ENCODE measurements around the gene MAP3K15.

The MAP3K15 gene

DNA sequence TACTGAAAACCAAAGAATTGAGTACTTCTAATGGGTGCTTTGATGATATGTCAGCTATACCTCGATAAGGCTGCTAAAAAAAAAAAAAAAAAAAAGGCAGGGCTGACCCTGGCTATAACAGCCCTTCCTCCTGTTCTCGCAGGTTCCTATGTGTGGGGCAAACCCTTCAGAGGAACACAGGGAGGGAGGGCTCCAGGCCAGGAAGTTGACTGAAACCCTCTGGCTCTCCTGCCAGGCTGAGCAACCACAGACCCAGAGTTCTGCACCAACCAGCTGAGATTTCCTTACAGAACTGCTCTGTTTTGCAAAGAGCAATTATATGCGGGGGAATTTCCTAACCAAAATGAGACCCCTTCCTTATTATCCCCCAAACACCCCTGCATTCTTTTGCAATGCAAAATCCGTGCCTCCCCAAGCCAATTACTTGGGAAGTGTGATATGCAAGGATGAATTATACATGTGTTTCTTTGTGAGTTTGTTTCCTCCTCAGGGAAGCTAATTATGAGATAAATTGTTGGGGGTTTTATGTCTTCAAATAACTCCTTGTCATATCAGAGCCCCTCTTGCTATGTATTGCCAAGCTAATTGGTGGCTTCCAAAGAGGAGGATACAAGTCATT lies 126.0 kb downstream of the MAP3K15 start:
- TF ChIP-seq GATA3 (IDR thresholded peaks at IDR 0.05; ENCODE audit: low read depth, low read length) (no peak), GATA2 (IDR thresholded peaks at IDR 0.05; ENCODE audit: low read depth, low read length) (no peak)

DNA sequence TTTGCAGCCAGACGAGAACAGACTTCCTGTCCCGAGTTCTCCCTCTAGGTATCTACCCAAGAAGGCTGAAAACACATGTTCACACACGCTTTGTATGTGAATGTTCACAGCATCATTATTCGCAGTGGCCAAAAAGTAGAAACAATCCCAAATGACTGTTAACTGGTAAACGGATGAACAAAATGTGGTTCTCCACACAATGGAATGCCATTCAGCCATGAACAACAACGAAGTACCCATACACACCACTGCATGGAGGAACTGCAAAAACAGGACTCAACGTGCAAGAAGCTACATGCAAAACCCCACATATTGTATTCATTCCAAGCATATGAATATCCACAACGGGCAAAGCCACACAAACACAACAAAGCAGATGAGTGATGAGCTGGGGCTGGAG lies 126.6 kb downstream of the MAP3K15 start:
- TF ChIP-seq GATA3 (IDR thresholded peaks at IDR 0.05; ENCODE audit: low read depth, low read length) (no peak), GATA2 (IDR thresholded peaks at IDR 0.05; ENCODE audit: low read depth, low read length) (no peak)

DNA sequence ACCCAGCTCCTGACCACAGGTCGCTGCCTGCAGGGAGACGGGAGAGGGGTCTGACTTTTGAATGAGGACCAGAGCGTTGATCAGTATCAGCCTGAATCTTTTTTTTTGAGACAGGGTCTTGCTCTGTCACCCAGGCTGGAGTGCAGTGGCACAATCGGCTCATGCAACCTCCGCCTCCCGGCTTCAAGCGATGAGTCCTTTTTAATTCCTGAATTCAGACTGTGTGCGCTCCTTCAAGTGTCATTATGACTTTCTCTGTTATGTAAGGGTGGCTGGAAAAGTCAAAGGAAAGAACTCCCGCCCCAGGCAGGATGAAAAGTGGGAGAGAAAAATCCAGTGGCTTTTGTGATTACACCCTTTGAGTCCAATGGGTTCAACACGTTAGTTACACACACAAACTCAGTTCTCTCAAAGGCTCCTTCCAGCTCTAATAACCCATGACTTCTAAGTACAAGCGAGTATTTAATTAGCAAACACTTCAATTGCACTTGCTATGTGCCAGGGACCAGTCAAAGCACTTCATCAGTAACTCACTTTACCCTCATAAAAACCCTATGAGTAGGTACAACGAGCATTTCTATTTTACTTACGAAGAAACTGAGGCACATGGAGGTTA lies 127.1 kb downstream of the MAP3K15 start:
- TF ChIP-seq GATA3 (IDR thresholded peaks at IDR 0.05; ENCODE audit: low read depth, low read length) (no peak), GATA2 (IDR thresholded peaks at IDR 0.05; ENCODE audit: low read depth, low read length) (no peak)

DNA sequence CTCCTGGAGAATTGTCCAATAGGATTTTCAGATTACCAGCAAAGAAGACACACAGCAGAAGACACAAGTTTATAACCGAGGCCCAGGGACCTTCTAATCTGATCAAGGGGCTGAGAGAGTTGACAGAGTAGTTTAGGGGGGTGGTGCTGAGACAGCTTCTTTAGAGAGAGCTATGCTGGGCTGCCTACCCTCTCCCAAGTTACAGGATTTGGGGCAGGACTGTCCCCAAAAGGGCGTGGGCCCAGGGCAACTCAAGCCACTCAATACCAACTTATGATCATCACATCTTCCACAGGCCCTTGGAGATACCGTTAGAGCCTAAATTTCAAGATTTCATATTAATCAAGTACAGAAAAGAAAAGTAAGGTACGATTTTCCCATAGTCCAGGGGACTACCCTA lies 128.6 kb downstream of the MAP3K15 start:
- TF ChIP-seq GATA3 (IDR thresholded peaks at IDR 0.05; ENCODE audit: low read depth, low read length), result no peak
- TF ChIP-seq GATA2 (IDR thresholded peaks at IDR 0.05; ENCODE audit: low read depth, low read length), result no peak

DNA sequence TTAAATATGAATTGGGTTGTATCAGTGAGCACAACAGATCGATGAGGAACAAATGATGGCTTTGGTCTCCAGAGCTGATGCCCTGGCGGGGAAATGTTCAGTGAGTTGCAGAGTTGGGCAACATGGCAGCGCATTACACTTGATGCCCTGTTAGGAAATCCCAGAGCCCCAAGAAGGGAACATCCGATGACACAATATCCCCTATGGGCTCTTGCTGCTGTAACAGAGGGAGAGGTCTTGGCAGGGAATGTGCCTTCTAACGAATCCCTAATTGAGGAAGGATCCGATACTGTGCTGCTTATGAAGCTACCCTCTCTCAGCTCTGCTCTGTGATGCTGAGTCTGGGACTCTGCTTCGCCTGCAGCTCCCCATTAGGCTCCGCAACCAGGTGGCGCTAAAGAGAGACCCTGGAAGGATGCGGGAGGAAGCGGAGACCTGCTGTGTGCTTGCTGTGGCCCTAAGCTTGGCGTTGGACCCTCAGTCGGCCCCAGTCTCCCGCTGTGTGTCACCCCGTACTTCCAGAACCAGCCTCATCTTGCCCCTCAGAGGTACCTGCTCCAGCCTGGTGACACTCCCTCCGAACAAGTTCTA lies 132.7 kb downstream of the MAP3K15 start:
- TF ChIP-seq GATA3 (IDR thresholded peaks at IDR 0.05; ENCODE audit: low read depth, low read length) (no peak), GATA2 (IDR thresholded peaks at IDR 0.05; ENCODE audit: low read depth, low read length) (no peak)

DNA sequence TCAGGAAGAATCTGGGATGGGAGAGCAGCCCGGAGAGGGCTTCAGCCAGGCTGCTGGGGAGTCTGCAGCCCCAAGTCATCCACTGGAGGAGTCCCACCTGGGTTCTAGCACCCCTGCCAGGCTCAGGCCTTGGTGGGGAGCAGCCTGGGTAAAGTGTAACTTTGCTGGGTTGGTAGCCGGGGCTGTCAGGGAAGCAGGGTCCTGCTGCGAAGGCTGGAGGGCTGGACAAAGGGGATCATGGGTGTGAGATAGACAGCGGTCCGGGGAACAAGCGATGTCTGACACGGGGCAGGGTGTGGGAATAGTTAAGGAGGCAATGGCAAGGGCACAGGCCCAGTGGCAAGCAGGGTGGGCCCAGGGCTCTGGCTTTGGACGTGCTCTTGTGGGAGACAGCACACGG lies 134.0 kb downstream of the MAP3K15 start:
- TF ChIP-seq GATA3 (IDR thresholded peaks at IDR 0.05; ENCODE audit: low read depth, low read length), result no peak
- no peak for TF ChIP-seq GATA2 (IDR thresholded peaks at IDR 0.05; ENCODE audit: low read depth, low read length)

DNA sequence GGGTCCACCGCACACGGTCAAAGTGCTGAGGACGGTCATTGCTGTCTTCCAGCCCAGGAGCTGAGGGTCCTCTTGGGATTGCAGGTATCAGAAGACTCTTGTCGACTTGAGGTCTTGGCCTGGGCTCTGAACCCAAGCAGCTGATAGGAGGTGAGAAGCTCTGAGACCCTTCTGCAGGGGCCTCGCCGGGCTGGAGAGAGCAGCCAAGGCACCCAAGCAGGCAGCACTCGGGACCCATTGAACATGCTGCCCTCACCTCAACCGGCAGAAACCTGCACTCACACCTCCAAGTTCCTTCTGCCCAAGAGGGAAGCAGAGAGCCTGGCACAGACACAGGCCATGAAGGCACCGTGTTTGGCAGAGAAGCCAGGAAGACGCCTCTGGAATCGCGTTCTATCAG lies 137.5 kb downstream of the MAP3K15 start:
- TF ChIP-seq GATA2 (IDR thresholded peaks at IDR 0.05; ENCODE audit: low read depth, low read length) (no peak), GATA3 (IDR thresholded peaks at IDR 0.05; ENCODE audit: low read depth, low read length) (no peak)

DNA sequence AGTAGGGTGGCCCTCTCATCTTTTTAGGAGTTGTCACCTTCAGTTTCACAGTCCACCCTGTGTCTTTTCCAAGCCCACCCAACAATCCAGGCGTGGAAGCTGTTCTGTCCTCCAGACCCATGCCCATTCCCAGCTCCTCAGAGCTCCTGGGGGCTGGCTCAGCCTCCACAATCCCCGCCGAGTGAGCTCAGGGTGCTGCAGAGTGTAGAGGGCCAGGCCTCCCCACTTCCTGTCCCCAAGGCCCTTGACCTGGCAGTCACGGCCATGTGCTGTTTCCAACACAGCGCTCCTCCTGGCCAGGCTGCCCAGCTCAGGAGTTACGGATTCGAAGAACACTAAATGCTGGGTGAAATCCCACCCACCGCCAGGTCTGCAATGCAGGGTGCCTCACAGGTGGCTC lies 139.8 kb downstream of the MAP3K15 start:
- TF ChIP-seq GATA3 (IDR thresholded peaks at IDR 0.05; ENCODE audit: low read depth, low read length), result no peak

DNA sequence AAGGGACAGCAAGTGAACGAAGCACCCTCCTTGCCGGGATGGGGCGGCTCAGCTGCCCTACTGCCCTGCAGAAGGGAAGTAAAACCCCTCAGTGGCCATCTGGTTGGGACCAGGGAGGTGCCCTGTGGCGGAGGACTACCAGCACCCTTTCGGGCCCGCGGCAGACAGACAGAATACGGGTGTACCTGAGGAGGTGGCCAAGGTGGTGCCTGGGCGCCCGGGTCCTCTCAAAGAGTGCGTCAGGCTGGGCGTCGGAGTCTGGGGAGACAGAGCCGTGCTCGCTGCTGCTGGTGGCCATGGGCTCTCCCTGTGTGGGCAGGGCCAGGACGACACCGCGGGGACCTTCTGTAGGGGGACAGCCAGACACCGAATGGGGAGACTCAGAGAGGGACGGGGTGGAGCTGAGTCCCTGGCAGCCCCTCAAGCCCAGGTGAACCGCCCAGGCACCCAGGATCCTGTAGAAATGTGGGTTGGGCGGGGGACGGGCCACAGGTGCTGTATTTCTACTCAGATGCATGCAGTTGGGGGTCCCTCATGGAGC lies 141.9 kb downstream of the MAP3K15 start:
- TF ChIP-seq GATA3 (IDR thresholded peaks at IDR 0.05; ENCODE audit: low read depth, low read length) (no peak), GATA2 (IDR thresholded peaks at IDR 0.05; ENCODE audit: low read depth, low read length) (no peak)

DNA sequence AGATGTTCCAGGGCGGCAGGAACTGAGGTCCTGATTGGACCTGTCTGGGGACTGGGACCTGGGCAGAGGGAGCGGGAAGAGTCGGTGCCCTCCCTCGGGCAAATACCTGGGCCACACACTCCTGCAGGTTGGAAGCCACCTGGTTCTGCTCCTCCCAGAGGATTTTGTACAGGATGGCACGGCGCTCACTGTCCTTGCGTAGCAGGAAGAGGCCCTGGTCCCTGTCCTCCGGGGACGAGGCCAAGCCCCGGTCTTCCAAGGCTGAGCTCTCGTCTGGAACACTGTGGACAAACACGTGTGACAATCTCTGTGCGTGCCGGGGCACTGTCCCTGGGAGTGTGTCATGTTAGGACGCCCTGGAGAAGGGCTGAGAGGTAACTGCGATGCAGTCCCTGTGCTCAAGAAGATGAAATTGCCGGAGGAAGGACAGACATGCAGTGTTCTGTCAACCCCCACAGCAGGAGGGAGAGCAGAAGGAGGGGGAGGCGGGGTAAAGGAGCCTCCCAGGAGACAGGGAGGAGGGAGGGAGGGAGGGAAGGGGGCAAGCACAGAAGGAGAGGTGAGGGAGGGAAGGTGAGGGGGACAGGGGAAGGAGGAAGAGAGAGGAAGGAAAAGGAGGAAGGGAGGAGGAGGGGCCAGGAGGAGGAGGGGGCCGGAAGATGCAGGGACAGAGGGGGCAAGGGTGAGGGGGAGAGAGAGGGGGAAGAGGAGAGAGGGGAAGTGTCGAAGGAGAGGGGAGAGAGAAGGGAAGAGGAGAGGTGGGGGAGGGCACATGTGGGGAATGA lies 142.6 kb downstream of the MAP3K15 start:
- TF ChIP-seq GATA3 (IDR thresholded peaks at IDR 0.05; ENCODE audit: low read depth, low read length), result no peak
- TF ChIP-seq GATA2 (IDR thresholded peaks at IDR 0.05; ENCODE audit: low read depth, low read length), result no peak

DNA sequence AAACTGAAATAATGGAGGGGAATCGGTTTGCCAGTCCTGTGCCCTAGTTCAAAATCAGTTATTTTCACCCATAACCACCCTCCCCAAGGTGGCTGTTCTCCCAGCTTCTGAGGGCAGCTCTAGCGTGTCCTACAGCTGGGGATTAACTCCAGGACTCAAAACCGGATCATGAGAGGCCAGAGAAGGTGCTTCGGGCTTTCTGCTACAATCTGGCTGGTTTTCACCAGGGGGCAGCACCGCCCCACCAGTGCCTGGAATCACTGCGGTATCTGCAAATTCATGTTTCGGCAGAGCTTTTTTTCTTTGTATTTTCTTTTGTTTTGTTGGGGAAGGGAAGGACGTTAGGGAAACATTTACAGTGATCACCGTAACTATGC lies 143.2 kb downstream of the MAP3K15 start:
- TF ChIP-seq GATA3 (IDR thresholded peaks at IDR 0.05; ENCODE audit: low read depth, low read length) (no peak), GATA2 (IDR thresholded peaks at IDR 0.05; ENCODE audit: low read depth, low read length) (no peak)

DNA sequence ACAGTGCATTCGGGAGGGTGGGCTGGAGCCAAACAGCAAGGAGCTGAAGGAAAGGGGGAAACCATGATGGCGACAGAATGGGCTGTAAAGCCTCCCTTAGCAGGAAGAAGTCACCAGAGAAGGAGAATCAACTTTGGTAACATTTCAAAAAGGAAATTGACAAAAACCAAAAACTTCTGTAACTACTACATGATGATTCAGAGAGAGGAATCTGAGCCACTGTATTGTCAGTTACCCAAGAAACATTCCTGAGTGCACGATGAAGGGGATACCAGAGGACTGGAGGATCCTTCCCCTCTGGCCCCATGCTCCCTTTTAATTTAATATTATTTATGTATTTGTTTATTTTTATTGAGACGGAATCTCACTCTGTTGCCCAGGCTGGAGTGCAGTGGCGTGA lies 145.2 kb downstream of the MAP3K15 start:
- TF ChIP-seq GATA2 (IDR thresholded peaks at IDR 0.05; ENCODE audit: low read depth, low read length) (no peak), GATA3 (IDR thresholded peaks at IDR 0.05; ENCODE audit: low read depth, low read length) (no peak)

DNA sequence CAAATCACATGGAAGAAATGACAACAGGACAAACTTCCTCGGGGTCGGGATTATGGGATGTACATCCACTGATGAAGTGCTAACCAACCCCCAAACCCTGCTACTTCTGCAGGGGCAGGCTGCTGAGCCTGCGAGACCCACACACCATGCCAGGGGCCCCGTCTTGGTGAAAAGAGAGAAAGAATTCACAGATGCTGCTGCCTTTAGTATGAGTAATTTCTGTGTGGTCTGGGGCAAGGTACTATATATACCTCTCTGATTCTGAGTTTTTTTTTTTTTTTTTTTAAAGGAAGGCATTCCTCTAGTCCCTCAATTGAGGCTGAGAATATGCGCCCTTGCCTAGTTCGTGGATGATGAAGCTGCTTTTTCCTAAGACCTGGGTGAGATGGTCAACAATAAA lies 146.7 kb downstream of the MAP3K15 start:
- TF ChIP-seq GATA3 (IDR thresholded peaks at IDR 0.05; ENCODE audit: low read depth, low read length), result no peak

DNA sequence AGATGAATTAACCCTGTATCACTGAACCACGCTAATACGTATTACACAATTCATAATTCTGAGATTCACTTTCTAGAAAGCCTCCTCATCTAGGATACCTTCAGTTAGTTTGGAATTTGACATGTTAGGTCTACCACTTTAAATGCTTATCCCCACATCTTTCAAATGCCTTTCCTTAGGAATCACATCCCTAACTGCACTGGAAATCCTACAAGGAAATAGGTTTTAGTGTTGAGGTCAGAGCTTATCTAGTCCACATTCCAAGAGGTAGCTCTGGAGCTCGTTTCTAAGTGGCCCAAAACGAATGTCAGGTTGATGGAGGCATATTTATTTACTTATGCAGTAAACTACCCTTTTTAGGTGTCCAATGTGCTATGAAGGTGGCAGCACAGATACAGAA lies 153.6 kb downstream of the MAP3K15 start:
- TF ChIP-seq GATA3 (IDR thresholded peaks at IDR 0.05; ENCODE audit: low read depth, low read length) (no peak), GATA2 (IDR thresholded peaks at IDR 0.05; ENCODE audit: low read depth, low read length) (no peak)
